ENCODE results near the gene DPAGT1.

- TF ChIP-seq, protein P1, sequence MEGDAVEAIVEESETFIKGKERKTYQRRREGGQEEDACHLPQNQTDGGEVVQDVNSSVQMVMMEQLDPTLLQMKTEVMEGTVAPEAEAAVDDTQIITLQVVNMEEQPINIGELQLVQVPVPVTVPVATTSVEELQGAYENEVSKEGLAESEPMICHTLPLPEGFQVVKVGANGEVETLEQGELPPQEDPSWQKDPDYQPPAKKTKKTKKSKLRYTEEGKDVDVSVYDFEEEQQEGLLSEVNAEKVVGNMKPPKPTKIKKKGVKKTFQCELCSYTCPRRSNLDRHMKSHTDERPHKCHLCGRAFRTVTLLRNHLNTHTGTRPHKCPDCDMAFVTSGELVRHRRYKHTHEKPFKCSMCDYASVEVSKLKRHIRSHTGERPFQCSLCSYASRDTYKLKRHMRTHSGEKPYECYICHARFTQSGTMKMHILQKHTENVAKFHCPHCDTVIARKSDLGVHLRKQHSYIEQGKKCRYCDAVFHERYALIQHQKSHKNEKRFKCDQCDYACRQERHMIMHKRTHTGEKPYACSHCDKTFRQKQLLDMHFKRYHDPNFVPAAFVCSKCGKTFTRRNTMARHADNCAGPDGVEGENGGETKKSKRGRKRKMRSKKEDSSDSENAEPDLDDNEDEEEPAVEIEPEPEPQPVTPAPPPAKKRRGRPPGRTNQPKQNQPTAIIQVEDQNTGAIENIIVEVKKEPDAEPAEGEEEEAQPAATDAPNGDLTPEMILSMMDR (conservative IDR thresholded peaks at IDR 0.05), result no peak
- no peak for TF ChIP-seq EZH2 (IDR thresholded peaks at IDR 0.05; ENCODE audit: low read depth)
Measured at GRCh38 chr11:119087123-119087522, 14.5 kb downstream of the DPAGT1 start.

Data from PC-9 (cell line).